CD4-positive, alpha-beta T cell treated with Interleukin-4 for 4 hours (primary cell): ENCODE data around the gene SOX6.

Experiments used
- DNase-seq: peaks from one replicate; pipeline ENCODE4 v3.0.0-alpha.2; 2020

Gene SOX6

DNA sequence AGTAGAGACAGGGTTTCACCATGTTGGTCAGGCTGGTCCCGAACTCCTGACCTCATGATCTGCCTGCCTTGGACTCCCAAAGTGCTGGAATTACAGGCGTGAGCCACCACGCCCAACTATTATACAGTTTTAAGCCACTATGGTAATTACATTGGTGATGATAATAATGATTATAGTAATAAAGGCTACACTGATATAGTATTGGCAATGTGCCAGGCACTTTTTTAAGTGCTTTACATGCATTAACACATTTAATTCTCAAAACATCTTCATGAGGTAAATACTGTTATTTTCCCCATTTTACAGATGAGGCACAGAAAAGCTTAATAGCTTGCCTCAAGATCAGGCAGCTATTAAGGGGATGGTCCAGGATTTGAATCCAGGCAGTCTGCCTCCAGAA lies 222.5 kb downstream of the SOX6 start:
- no peak for DNase-seq

- no peak for DNase-seq
These were observed 228.6 kb downstream of the SOX6 start for GRCh38 chr11:16127732-16128131.

DNA sequence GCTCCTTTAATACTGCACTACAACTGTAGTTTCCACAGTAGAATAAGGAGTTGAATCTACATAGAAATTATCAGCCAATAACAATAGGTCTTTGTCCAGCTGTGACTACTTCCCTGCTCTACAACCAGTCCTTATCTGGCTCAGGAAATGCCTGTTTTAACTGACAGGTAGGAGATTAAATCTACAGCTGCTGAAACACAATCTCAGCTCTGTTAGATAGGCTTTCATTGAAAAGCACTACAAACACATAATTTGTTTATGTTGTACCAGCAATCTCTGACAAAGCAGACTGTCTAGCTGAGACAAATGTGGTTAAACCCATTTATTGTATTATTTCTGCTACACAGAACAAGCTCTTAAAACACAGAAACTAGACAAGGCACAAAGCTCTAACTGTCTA lies 230.0 kb downstream of the SOX6 start:
- no peak for DNase-seq

GRCh38 chr11:16125796-16126195 lies 230.6 kb downstream of the SOX6 start:
- DNase-seq, result no peak

GRCh38 chr11:16124390-16124789 lies 232.0 kb downstream of the SOX6 start:
- DNase-seq, result no peak

- DNase-seq, result no peak
These were observed 234.5 kb downstream of the SOX6 start for GRCh38 chr11:16121853-16122252.

GRCh38 chr11:16120008-16120407 lies 236.3 kb downstream of the SOX6 start:
- no peak for DNase-seq

GRCh38 chr11:16117989-16118756 lies 238.2 kb downstream of the SOX6 start:
- DNase-seq, result no peak

- DNase-seq, result no peak
These were observed 241.1 kb downstream of the SOX6 start for GRCh38 chr11:16114978-16115871.

DNA sequence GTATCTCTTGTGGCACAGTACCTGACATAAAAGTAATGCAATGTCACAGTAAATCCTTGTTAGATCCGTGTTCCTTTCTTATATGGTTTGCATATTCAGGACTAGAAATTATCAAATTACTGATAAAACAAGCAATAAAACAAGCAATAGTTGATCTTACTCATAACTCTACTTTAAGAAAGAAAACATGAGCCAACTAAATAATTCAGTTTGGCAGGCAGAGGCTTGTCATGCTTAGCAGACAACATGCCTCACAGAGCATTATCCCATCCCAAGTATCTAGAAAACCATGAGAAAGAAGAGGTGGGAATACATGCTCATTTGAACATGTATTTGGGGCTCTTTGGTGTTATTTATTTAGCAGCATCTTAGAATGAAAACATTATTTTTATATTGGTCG lies 241.9 kb downstream of the SOX6 start:
- DNase-seq, result no peak

- no peak for DNase-seq
These were observed 244.7 kb downstream of the SOX6 start for GRCh38 chr11:16111690-16112089.

- no peak for DNase-seq
These were observed 245.5 kb downstream of the SOX6 start for GRCh38 chr11:16110886-16111285.

DNA sequence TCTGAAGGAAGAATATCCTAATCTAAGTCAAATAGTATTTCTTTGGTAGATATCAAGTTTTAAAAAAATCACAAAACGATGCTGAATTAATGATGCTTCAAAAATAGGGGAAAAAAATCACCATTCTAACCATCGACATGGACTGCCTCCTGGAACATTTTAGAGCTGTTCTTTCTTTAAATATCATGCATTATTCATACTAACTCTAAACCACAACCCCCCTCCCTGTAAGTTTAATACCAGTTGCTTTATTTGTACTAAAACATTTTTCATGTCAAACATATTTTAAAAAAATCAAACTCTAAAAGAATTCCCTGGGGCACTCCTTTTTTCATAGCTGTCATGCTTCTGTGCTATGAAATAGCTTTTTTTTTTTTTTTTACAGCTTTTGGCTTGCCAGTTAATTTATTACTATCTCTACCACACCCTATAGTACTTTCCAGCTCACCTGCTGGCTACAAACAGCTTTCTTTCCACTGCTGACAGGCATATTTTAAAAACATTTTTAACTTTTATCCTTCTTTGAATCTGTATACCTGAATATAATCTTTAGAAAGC lies 256.9 kb downstream of the SOX6 start:
- no peak for DNase-seq

DNA sequence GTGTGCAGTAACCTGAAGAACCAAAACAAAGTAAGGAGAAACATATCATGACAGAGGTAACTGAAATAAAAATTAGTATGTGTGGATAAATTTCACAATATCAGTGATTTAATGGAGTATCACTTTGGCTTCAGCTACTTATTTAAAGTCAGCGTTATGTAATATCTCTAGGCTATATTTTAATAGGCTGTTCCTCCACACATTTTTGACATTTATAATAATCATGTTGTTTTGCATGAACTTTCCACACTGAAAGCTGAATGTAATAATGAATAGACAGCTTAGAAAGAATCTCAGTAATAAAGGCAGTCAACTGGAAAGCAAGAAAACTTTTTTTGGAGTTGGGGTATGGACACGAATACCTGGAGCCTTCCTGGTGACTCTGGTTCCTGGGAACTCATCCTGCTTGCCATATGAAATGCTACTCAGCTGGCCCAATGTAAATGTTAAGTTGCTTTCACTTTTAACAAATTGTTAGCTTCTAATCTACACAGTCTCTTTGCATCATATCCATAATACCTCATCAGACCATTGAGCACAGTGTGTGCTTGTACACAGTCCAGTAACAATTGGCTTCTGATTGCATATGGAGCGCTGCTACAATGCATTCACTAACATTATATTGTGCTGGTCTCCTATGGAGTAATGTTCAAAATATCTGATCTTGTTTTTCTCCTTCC lies 257.7 kb downstream of the SOX6 start:
- no peak for DNase-seq

- DNase-seq, result no peak
These were observed 258.8 kb downstream of the SOX6 start for GRCh38 chr11:16097543-16097942.

DNA sequence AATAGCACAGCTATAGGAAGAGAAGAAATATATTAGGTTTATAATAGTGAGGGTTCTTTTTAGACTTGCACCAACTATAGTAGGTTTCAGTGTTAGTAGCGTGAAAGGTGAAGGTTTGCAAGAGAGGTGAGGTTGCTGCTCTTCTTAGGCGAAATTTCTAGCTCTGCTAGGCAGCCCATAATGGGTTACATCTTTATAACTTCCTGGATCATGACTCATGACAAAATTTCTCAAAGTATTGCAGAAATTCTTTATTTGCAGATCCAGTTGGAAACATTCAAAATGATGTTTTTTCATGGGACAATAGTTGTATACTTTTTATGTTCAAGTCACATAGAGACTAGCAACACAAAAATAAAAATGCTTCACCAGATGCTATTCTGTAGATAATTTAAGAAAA lies 260.0 kb downstream of the SOX6 start:
- no peak for DNase-seq

GRCh38 chr11:16095756-16096155 lies 260.6 kb downstream of the SOX6 start:
- no peak for DNase-seq

GRCh38 chr11:16093889-16094653 lies 262.3 kb downstream of the SOX6 start:
- no peak for DNase-seq

- DNase-seq, result no peak
These were observed 264.5 kb downstream of the SOX6 start for GRCh38 chr11:16091862-16092261.

DNA sequence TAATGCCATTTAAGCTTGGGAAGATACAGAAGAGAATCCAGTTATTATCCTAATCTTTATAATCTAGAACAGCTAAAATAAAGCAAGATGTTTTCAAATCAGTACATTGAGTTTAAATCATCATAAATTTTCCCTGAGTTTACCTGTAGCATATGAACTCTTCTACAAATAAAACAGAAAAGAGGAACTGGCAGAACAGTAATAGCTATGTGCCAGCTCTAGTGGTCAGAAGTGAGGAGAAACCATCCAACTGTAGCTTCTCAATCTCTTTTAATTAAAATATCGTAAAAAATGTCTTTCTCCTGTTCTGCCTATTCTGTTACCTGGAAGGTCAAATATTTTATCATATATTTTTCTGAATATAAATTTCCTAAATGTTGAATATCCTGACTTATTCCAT lies 266.9 kb downstream of the SOX6 start:
- DNase-seq, result no peak

GRCh38 chr11:16088774-16089173 lies 267.6 kb downstream of the SOX6 start:
- no peak for DNase-seq

GRCh38 chr11:16087886-16088285 lies 268.5 kb downstream of the SOX6 start:
- no peak for DNase-seq
